Gastroesophageal sphincter (tissue), 4 donors: ENCODE measurements around the gene NUDT8. TPM values are rescaled to one million over a fixed set of nuclear protein-coding genes. Genes with fewer than 3 reads are reported as not detected.
A peak's percentile ranks its signal among the peaks of the same experiment; 100 is the strongest.

ENCODE experiments used
- ATAC-seq: fragments of 150-250 bp; one replicate; pipeline ENCODE4 v1.9.1; 2016; ENCODE audit warnings: mild to moderate bottlenecking, moderate library complexity
- H3K27ac ChIP-seq, 4 donors: fragments of 200-600 bp; sonication (generic) in 3 of 4; 1 replicate in 3 of 4; 2 replicates in 1 of 4; pipeline ENCODE4 v1.5.1; 2016 to 2019
- H3K27me3 ChIP-seq: fragments of 200-600 bp; sonication (generic); one replicate; pipeline ENCODE4 v1.5.1; 2019
- H3K36me3 ChIP-seq, 2 donors: fragments of 200-600 bp; sonication (generic); one replicate each; pipeline ENCODE4 v1.5.1; 2019; ENCODE audit warnings: control low read depth in 1 of 2
- H3K4me1 ChIP-seq, 3 donors: fragments of 200-600 bp; sonication (generic); 1 replicate in 2 of 3; 2 replicates in 1 of 3; pipeline ENCODE4 v1.5.1; 2016 to 2019; ENCODE audit warnings: control low read depth in 2 of 3
- H3K4me3 ChIP-seq, 2 donors: fragments of 200-600 bp; sonication (generic); one replicate each; pipeline ENCODE4 v1.5.1; 2019; ENCODE audit warnings: mild to moderate bottlenecking in 1 of 2, moderate library complexity in 1 of 2
- H3K9me3 ChIP-seq, 3 donors: fragments of 200-600 bp; sonication (generic); one replicate each; pipeline ENCODE4 v1.5.1; 2017 to 2019; ENCODE audit warnings: control low read depth in 2 of 3
- CTCF ChIP-seq, 4 experiments: fragments of 200-600 bp in 2 of 4; fragments of 450-650 bp in 2 of 4; sonication (generic) in 1 of 4; IDR thresholded peaks; one replicate each; pipeline ENCODE4 v1.5.1; 2017 to 2019; ENCODE audit warnings: antibody characterized with exemption in 4 of 4, mild to moderate bottlenecking in 2 of 4, moderate library complexity in 2 of 4
- EP300 ChIP-seq: sonication (generic); formaldehyde crosslinking; IDR thresholded peaks from one replicate; pipeline ENCODE4 v1.6.1; 2017; ENCODE audit warnings: antibody characterized with exemption, mild to moderate bottlenecking
- POLR2A ChIP-seq, 2 donors: fragments of 450-650 bp; IDR thresholded peaks; one replicate each; pipeline ENCODE4 v1.6.1; 2017; ENCODE audit warnings: antibody characterized with exemption in 2 of 2, mild to moderate bottlenecking in 2 of 2, moderate library complexity in 1 of 2
- POLR2AphosphoS5 ChIP-seq: sonication (generic); formaldehyde crosslinking; IDR thresholded peaks from one replicate; pipeline ENCODE4 v1.6.1; 2017; ENCODE audit warnings: antibody characterized with exemption
- WGBS, 2 donors: methylation state at CpG; one replicate each; pipeline ENCODE4 v1.1.5; 2018; ENCODE audit warnings: low coverage in 1 of 2; 5-methylcytosine and 5-hydroxymethylcytosine counted together
- total RNA-seq, 4 donors: library from RNA; depleted of rRNA; stranded (reverse); fragments of >200 nt; gene quantifications; one replicate each; pipeline ENCODE4 v1.1.0, GENCODE V29; 2016

Gene NUDT8
- total RNA-seq, 4 donors from 2014 or later, result 2.4 to 18.5 (median 4.6) TPM

- no peak for ATAC-seq
- peak overlapping the region in 3 of 4 donors; percentile 96 to 98 (median 96) for H3K27ac ChIP-seq
- TF ChIP-seq EP300 (no peak), CTCF (IDR thresholded peaks at IDR 0.05) (no peak), POLR2A (IDR thresholded peaks at IDR 0.05) (no peak), POLR2AphosphoS5 (no peak)
- H3K9me3 ChIP-seq, result no peaks in the 10 kb centered on the region
- H3K4me1 ChIP-seq, result peaks cover 0 to 24% (median 5%) of the 10 kb centered on the region in 3 donors
- peaks cover 14% of the 10 kb centered on the region for H3K27me3 ChIP-seq
- 85% methylated on average over 2 of the region's 7 CpGs; no CpG with 5 or more reads in 1 of the 2 donors for WGBS, 2 donors
- H3K4me3 ChIP-seq, result no peak overlapping the region
- H3K36me3 ChIP-seq, result peaks cover 0 to 4% of the 10 kb centered on the region in 2 donors
Measured at GRCh38 chr11:67631411-67631810, 1.7 kb upstream of the NUDT8 start.

GRCh38 chr11:67630943-67631331 lies 1.2 kb upstream of the NUDT8 start:
- TF ChIP-seq POLR2A (IDR thresholded peaks at IDR 0.05), result no peak
- TF ChIP-seq POLR2AphosphoS5, result no peak
- no peak for TF ChIP-seq EP300
- no peak for TF ChIP-seq CTCF (IDR thresholded peaks at IDR 0.05)
- H3K4me1 ChIP-seq, result peaks cover 0 to 24% (median 5%) of the 10 kb centered on the region in 3 donors
- WGBS, 2 donors, result no CpG with 5 or more reads among the region's 16 CpGs
- peak overlapping the region; percentile 48 to 79 for H3K4me3 ChIP-seq
- H3K27ac ChIP-seq, result peak overlapping the region; percentile 31 to 98 (median 96)
- peaks cover 14% of the 10 kb centered on the region for H3K27me3 ChIP-seq
- H3K9me3 ChIP-seq, result no peaks in the 10 kb centered on the region
- peaks cover 0 to 4% of the 10 kb centered on the region in 2 donors for H3K36me3 ChIP-seq
- no peak for ATAC-seq

- ATAC-seq, result peak; percentile 87
- Histone ChIP-seq H3K36me3 (peaks cover 0 to 4% of the 10 kb centered on the region in 2 donors), H3K4me3 (peak overlapping the region; percentile 48 to 79), H3K4me1 (peaks cover 0 to 24% (median 5%) of the 10 kb centered on the region in 3 donors), H3K27me3 (peaks cover 11% of the 10 kb centered on the region), H3K9me3 (no peaks in the 10 kb centered on the region), H3K27ac (peak overlapping the region; percentile 54 to 98 (median 96))
- TF ChIP-seq POLR2A (IDR thresholded peaks at IDR 0.05) (peak; percentile 20 to 39), POLR2AphosphoS5 (peak; percentile 48), CTCF (IDR thresholded peaks at IDR 0.05) (peak in 3 of 4 experiments; percentile 55 to 82 (median 76)), EP300 (no peak)
- 0% methylated on average over 13 of the region's 70 CpGs; no CpG with 5 or more reads in 1 of the 2 donors for WGBS, 2 donors
Measured at GRCh38 chr11:67630228-67630942, 648 bp upstream of the NUDT8 start.

GRCh38 chr11:67628710-67629385 lies 889 bp downstream of the NUDT8 start:
- WGBS, 2 donors, result no CpG with 5 or more reads among the region's 25 CpGs
- peak overlapping the region in 3 of 4 donors; percentile 96 to 98 (median 96) for H3K27ac ChIP-seq
- ATAC-seq, result no peak

More at GRCh38 chr11:67628710-67629385, 889 bp downstream of the NUDT8 start:
- no peak for TF ChIP-seq POLR2AphosphoS5
- TF ChIP-seq CTCF (IDR thresholded peaks at IDR 0.05), result no peak
- TF ChIP-seq EP300, result no peak
- TF ChIP-seq POLR2A (IDR thresholded peaks at IDR 0.05), result no peak
- Histone ChIP-seq H3K36me3 (peaks cover 0 to 4% of the 10 kb centered on the region in 2 donors), H3K4me1 (peaks cover 0 to 24% (median 5%) of the 10 kb centered on the region in 3 donors), H3K27me3 (no peaks in the 10 kb centered on the region), H3K4me3 (peak overlapping the region in 1 of 2 donors; percentile 79), H3K9me3 (no peaks in the 10 kb centered on the region)
